Measurements from ENCODE around the gene FAAH.

FAAH gene

GRCh38 chr1:46442317-46443161 lies 48.4 kb downstream of the FAAH start:
- TF ChIP-seq, protein P1, sequence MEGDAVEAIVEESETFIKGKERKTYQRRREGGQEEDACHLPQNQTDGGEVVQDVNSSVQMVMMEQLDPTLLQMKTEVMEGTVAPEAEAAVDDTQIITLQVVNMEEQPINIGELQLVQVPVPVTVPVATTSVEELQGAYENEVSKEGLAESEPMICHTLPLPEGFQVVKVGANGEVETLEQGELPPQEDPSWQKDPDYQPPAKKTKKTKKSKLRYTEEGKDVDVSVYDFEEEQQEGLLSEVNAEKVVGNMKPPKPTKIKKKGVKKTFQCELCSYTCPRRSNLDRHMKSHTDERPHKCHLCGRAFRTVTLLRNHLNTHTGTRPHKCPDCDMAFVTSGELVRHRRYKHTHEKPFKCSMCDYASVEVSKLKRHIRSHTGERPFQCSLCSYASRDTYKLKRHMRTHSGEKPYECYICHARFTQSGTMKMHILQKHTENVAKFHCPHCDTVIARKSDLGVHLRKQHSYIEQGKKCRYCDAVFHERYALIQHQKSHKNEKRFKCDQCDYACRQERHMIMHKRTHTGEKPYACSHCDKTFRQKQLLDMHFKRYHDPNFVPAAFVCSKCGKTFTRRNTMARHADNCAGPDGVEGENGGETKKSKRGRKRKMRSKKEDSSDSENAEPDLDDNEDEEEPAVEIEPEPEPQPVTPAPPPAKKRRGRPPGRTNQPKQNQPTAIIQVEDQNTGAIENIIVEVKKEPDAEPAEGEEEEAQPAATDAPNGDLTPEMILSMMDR (IDR thresholded peaks at IDR 0.05; ENCODE audit: poor library complexity, severe bottlenecking): peak; percentile 80
- Histone ChIP-seq H3K4me1 (ENCODE audit: insufficient read depth, poor library complexity, severe bottlenecking) (no peaks in the 10 kb centered on the region), H3K4me3 (ENCODE audit: severe bottlenecking) (no peak overlapping the region), H3K27me3 (ENCODE audit: insufficient read depth, poor library complexity, severe bottlenecking) (peaks cover 6% of the 10 kb centered on the region), H3K36me3 (ENCODE audit: low read depth) (no peaks in the 10 kb centered on the region), H3K27ac (ENCODE audit: poor library complexity, severe bottlenecking) (no peak overlapping the region), H3K9me3 (ENCODE audit: severe bottlenecking) (no peaks in the 10 kb centered on the region)
- ATAC-seq (ENCODE audit: low read depth) (peak; percentile 64), DNase-seq (ENCODE audit: low spot score) (no peak)

DNA sequence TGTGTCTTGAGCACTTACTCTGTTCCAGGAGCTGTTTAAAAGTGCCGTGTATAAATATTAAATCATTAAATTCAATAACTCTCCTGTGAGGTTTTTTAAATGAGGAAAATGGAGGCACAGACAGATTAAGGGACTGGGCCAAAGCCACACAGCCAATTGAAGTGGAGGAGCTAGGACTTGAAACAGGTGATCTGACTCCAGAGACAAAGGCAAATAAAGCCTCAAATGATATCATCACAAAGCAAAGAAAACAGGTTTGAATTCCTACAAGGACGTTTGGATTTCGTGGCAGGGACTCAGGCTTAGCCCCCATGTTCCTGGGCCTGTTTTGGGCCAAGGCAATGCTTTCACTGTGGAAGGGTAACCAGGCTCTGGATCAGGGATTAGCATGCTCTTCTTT lies 50.3 kb downstream of the FAAH start:
- no peak for DNase-seq (ENCODE audit: low spot score)
- no peak overlapping the region for H3K27ac ChIP-seq (ENCODE audit: poor library complexity, severe bottlenecking)
- ATAC-seq (ENCODE audit: low read depth): no peak
- no peaks in the 10 kb centered on the region for H3K36me3 ChIP-seq (ENCODE audit: low read depth)
- TF ChIP-seq, protein P1 (IDR thresholded peaks at IDR 0.05; ENCODE audit: poor library complexity, severe bottlenecking): no peak
- H3K27me3 ChIP-seq (ENCODE audit: insufficient read depth, poor library complexity, severe bottlenecking): peaks cover 24% of the 10 kb centered on the region
- H3K9me3 ChIP-seq (ENCODE audit: severe bottlenecking): no peaks in the 10 kb centered on the region
- H3K4me1 ChIP-seq (ENCODE audit: insufficient read depth, poor library complexity, severe bottlenecking): no peaks in the 10 kb centered on the region
- no peak overlapping the region for H3K4me3 ChIP-seq (ENCODE audit: severe bottlenecking)

DNA sequence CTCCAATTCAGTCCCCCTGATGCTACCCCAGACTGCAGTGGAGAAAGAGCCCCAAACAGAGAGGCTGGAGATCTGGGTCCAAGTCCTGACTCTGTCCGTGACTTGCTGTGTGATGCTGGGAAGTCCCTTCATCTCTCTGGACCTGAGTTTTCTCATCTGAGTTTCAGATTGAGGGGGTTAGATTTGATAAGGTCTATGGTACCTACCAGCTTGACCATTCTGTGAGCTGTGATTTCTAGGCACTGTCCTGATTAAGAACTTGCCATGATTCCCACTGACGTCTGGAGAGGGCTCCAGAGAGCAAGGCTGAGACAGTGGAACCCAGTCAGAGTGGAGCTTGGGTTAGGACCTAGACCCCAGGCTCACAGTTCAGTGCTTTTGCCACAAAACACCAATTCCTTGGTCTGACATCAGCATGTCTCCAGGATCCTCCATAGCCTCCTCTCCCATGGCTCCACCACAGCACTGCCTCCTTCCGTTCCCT lies 51.7 kb downstream of the FAAH start:
- no peak overlapping the region for H3K27ac ChIP-seq (ENCODE audit: poor library complexity, severe bottlenecking)
- no peaks in the 10 kb centered on the region for H3K9me3 ChIP-seq (ENCODE audit: severe bottlenecking)
- H3K27me3 ChIP-seq (ENCODE audit: insufficient read depth, poor library complexity, severe bottlenecking): peaks cover 25% of the 10 kb centered on the region
- DNase-seq (ENCODE audit: low spot score) (no peak), ATAC-seq (ENCODE audit: low read depth) (no peak)
- TF ChIP-seq, protein P1 (IDR thresholded peaks at IDR 0.05; ENCODE audit: poor library complexity, severe bottlenecking): no peak
- H3K36me3 ChIP-seq (ENCODE audit: low read depth): no peaks in the 10 kb centered on the region
- H3K4me3 ChIP-seq (ENCODE audit: severe bottlenecking): no peak overlapping the region
- no peaks in the 10 kb centered on the region for H3K4me1 ChIP-seq (ENCODE audit: insufficient read depth, poor library complexity, severe bottlenecking)

DNA sequence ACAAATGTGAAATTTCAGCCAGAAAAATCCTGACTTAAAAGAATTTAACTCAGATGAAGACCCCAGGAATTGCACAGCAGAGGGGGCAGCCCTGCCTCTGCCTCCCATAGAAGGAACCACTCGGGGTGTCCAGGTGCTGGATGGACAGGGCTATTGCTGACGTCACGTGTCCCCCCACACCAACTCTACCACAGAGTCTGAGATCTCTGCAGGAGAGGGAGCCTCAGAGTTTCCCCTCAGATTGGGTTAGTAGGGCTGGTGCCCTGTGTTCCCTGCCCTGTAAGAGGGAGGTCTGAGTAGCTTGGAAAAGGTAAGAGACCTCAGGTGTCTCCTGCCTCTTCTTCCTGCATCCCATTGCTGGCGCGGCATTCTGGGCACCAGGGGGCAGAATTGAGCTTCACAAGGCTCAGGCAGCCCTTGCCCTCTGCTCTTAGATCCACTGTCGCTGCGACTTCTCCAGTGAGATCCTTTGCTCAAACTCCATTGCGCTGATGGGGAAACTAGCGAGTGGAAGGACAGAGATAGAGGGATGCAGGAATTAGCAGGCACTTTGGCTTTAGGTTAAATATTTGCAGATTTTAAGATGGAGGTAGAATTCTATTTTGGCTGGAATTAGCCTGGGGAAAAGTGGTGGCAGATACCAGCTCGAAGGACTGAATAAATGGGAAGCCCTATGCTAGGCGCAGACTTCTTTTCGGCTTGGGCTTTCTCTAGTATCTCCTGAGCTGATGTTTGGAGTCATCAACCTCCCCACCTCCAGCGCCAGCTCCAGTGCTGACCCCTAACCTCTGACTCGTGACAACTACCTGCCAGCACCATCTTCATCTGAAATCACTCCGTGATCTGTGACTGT lies 52.8 kb downstream of the FAAH start:
- H3K27ac ChIP-seq (ENCODE audit: poor library complexity, severe bottlenecking): no peak overlapping the region
- H3K4me3 ChIP-seq (ENCODE audit: severe bottlenecking): no peak overlapping the region
- ATAC-seq (ENCODE audit: low read depth) (peak; percentile 62), DNase-seq (ENCODE audit: low spot score) (no peak)
- TF ChIP-seq, protein P1 (IDR thresholded peaks at IDR 0.05; ENCODE audit: poor library complexity, severe bottlenecking): peak; percentile 83
- H3K27me3 ChIP-seq (ENCODE audit: insufficient read depth, poor library complexity, severe bottlenecking): peaks cover 25% of the 10 kb centered on the region
- H3K9me3 ChIP-seq (ENCODE audit: severe bottlenecking): no peaks in the 10 kb centered on the region
- H3K4me1 ChIP-seq (ENCODE audit: insufficient read depth, poor library complexity, severe bottlenecking): no peaks in the 10 kb centered on the region
- H3K36me3 ChIP-seq (ENCODE audit: low read depth): no peaks in the 10 kb centered on the region
